Mucosa of descending colon (tissue), 3 donors: Measurements from ENCODE around the gene FGD3. TPM values are rescaled to one million over a fixed set of nuclear protein-coding genes. Genes with fewer than 3 reads are reported as not detected.
A peak's percentile ranks its signal among the peaks of the same experiment; 100 is the strongest.

ENCODE experiments used
- ATAC-seq: fragments of 200-7000 bp; cut with Tn5 transposase; one replicate; pipeline ENCODE4 v1.9.1; 2020; ENCODE audit warnings: mild to moderate bottlenecking, moderate library complexity
- DNase-seq, 3 donors: peaks; one replicate each; pipeline ENCODE4 v3.0.0-alpha.2; 2020
- H3K36me3 ChIP-seq: fragments of 200-600 bp; one replicate; pipeline ENCODE4 v1.8.0; 2021; ENCODE audit warnings: low read depth, mild to moderate bottlenecking
- H3K4me1 ChIP-seq: fragments of 200-600 bp; one replicate; pipeline ENCODE4 v1.8.0; 2021; ENCODE audit warnings: low read depth, mild to moderate bottlenecking
- H3K4me3 ChIP-seq: fragments of 200-600 bp; one replicate; pipeline ENCODE4 v1.8.0; 2021; ENCODE audit warnings: mild to moderate bottlenecking
- H3K9me3 ChIP-seq: fragments of 200-600 bp; one replicate; pipeline ENCODE4 v1.8.0; 2021; ENCODE audit warnings: mild to moderate bottlenecking
- CTCF ChIP-seq: fragments of 200-600 bp; IDR thresholded peaks from one replicate; pipeline ENCODE4 v1.8.0; 2022; ENCODE audit warnings: antibody characterized with exemption, mild to moderate bottlenecking
- intact Hi-C, 2 donors: fragments of 100-400 bp; cut with DNase I in 1 of 2; cut with micrococcal nuclease in 1 of 2; formaldehyde crosslinking; loops; one replicate each; pipeline versions ENCODE4 v1.11.0 to v1.11.1; 2022; cut with DNase I, micrococcal nuclease
- total RNA-seq, 3 donors: library from RNA; stranded (reverse); fragmentation: NEBNext Ultra II Directional in 2 of 3; extraction: Animal tissue kit (Norgen Biotek cat#: 25700) in 2 of 3; gene quantifications; one replicate each; pipeline versions ENCODE4 v1.2.1 to v1.2.4, GENCODE V29; 2021 to 2023
- donor health status: DM: no; HTN: no; CAD: no; lungs with moderate emphysema.
- donor health status: DM: no; HTN: no; CAD: no.
- donor health status: DM: no; HTN: yes; CAD: no.

Gene FGD3
- total RNA-seq, 3 donors from 2014 or later = 3.3 to 5.4 (median 5.3) TPM

GRCh38 chr9:93059011-93059714, 111.8 kb downstream of the FGD3 start:
- Histone ChIP-seq H3K9me3 (no peaks in the 10 kb centered on the region), H3K36me3 (no peaks in the 10 kb centered on the region), H3K4me1 (peaks cover 30% of the 10 kb centered on the region), H3K4me3 (peak overlapping the region; percentile 24)
- intact Hi-C loops = no loop called here
- DNase-seq (peak in 2 of 3 donors; percentile 21 to 74), ATAC-seq (peak; percentile 32)
- TF ChIP-seq CTCF = no peak

GRCh38 chr9:93059715-93060578, 112.6 kb downstream of the FGD3 start:
- no peak overlapping the region for H3K4me3 ChIP-seq

GRCh38 chr9:93060746-93061259, 113.5 kb downstream of the FGD3 start:
- DNase-seq (peak in 1 of 3 donors; percentile 50), ATAC-seq (no peak)
- no peaks in the 10 kb centered on the region for H3K9me3 ChIP-seq
- no peak overlapping the region for H3K4me3 ChIP-seq
- no peaks in the 10 kb centered on the region for H3K36me3 ChIP-seq
- no peak for TF ChIP-seq CTCF
- H3K4me1 ChIP-seq = peaks cover 30% of the 10 kb centered on the region
- intact Hi-C loops = no loop called here

More at GRCh38 chr9:93059715-93060578, 112.6 kb downstream of the FGD3 start:
- ATAC-seq (no peak), DNase-seq (peak in 1 of 3 donors; percentile 53)
- Histone ChIP-seq H3K9me3 (no peaks in the 10 kb centered on the region), H3K36me3 (no peaks in the 10 kb centered on the region), H3K4me1 (peaks cover 30% of the 10 kb centered on the region)
- intact Hi-C loops = no loop called here
- TF ChIP-seq CTCF = no peak

- peak in 1 of 3 donors; percentile 43 for DNase-seq
- no peak for ATAC-seq
- intact Hi-C loops = no loop called here
- H3K4me3 ChIP-seq = no peak overlapping the region
- no peaks in the 10 kb centered on the region for H3K36me3 ChIP-seq
- H3K4me1 ChIP-seq = peaks cover 30% of the 10 kb centered on the region
- TF ChIP-seq CTCF = no peak
- H3K9me3 ChIP-seq = no peaks in the 10 kb centered on the region
Measured at GRCh38 chr9:93061260-93061751, 114.0 kb downstream of the FGD3 start.

- H3K4me3 ChIP-seq = no peak overlapping the region
- H3K4me1 ChIP-seq = peaks cover 30% of the 10 kb centered on the region
- intact Hi-C loops = no loop called here
- peak; percentile 47 to 87 (median 63) for DNase-seq
- no peaks in the 10 kb centered on the region for H3K36me3 ChIP-seq
- TF ChIP-seq CTCF = no peak
- ATAC-seq = peak; percentile 63
- H3K9me3 ChIP-seq = no peaks in the 10 kb centered on the region
Measured at GRCh38 chr9:93061791-93062763, 114.8 kb downstream of the FGD3 start.
